Neural cell (in vitro differentiated cells): ENCODE measurements around the gene COL8A1. TPM values are rescaled to one million over a fixed set of nuclear protein-coding genes. Genes with fewer than 3 reads are reported as not detected.

ENCODE experiments used
- H2AFZ ChIP-seq: fragments of 200-600, 300-800 bp; sonication (generic), shearing (Covaris generic); 2 replicates; pipeline ENCODE4 v1.6.0; 2014; ENCODE audit warnings: low read depth, mild to moderate bottlenecking, antibody characterized with exemption, low read length, moderate library complexity
- H3F3A ChIP-seq: fragments of 200-600 bp; shearing (Covaris generic); 2 replicates; pipeline ENCODE4 v1.6.1; 2016; ENCODE audit warnings: mild to moderate bottlenecking, moderate library complexity, mixed read lengths, antibody characterized with exemption, low read length; ENCODE audit not compliant: insufficient read depth, poor library complexity, severe bottlenecking
- H3K27ac ChIP-seq: fragments of 200-600, 300-800 bp; sonication (generic), shearing (Covaris generic); 2 replicates; pipeline ENCODE4 v1.5.1; 2014; ENCODE audit warnings: mild to moderate bottlenecking, low read length, moderate library complexity
- H3K27me3 ChIP-seq: fragments of 300-800, 200-600 bp; sonication (generic), shearing (Covaris generic); 2 replicates; pipeline ENCODE4 v1.6.0; 2014; ENCODE audit warnings: mild to moderate bottlenecking, low read depth, low read length, moderate library complexity; ENCODE audit not compliant: insufficient read depth
- H3K36me3 ChIP-seq: fragments of 300-800, 200-600 bp; sonication (generic), shearing (Covaris generic); 2 replicates; pipeline ENCODE4 v1.5.1; 2014; ENCODE audit warnings: mild to moderate bottlenecking, antibody characterized with exemption, low read length, moderate library complexity; ENCODE audit not compliant: insufficient read depth
- H3K4me2 ChIP-seq: fragments of 300-800, 200-600 bp; sonication (generic), shearing (Covaris generic); 2 replicates; pipeline ENCODE4 v1.6.0; 2014; ENCODE audit warnings: mild to moderate bottlenecking, low read length
- H3K4me3 ChIP-seq: fragments of 300-800, 200-600 bp; sonication (generic), shearing (Covaris generic); 2 replicates; pipeline ENCODE4 v1.5.1; 2014; ENCODE audit warnings: mild to moderate bottlenecking, low read length, moderate library complexity
- H3K79me2 ChIP-seq: fragments of 200-600 bp; shearing (Covaris generic); replicated peaks from 2 replicates; pipeline ENCODE4 v1.6.0; 2014; ENCODE audit warnings: mild to moderate bottlenecking, low read length, moderate library complexity; ENCODE audit not compliant: insufficient read depth
- H3K9ac ChIP-seq: fragments of 300-800, 200-600 bp; sonication (generic), shearing (Covaris generic); 2 replicates; pipeline ENCODE4 v1.6.1; 2016; ENCODE audit warnings: mild to moderate bottlenecking, low read length, mixed read lengths
- H3K9me2 ChIP-seq: fragments of 200-600 bp; shearing (Covaris generic); 2 replicates; pipeline ENCODE4 v1.6.1; 2016; ENCODE audit warnings: mild to moderate bottlenecking, low read length, mixed read lengths; ENCODE audit not compliant: insufficient read depth
- H3K9me3 ChIP-seq: fragments of 200-600, 300-800 bp; sonication (generic), shearing (Covaris generic); 2 replicates; pipeline ENCODE4 v1.6.1; 2016; ENCODE audit warnings: mild to moderate bottlenecking, mixed run types, low read length, moderate library complexity, mixed read lengths
- H4K20me1 ChIP-seq: fragments of 200-600 bp; shearing (Covaris generic); 2 replicates; pipeline ENCODE4 v1.6.1; 2016; ENCODE audit warnings: mild to moderate bottlenecking, mixed run types; ENCODE audit not compliant: insufficient read depth
- EP300 ChIP-seq: fragments of 450-650 bp; conservative IDR thresholded peaks from 2 replicates; pipeline ENCODE4 v1.6.1; 2014; ENCODE audit warnings: antibody characterized with exemption, mild to moderate bottlenecking, moderate library complexity; ENCODE audit not compliant: poor library complexity, severe bottlenecking
- EZH2 ChIP-seq: fragments of 200-600, 300-800 bp; shearing (Covaris generic), sonication (generic); IDR thresholded peaks from 2 replicates; pipeline ENCODE4 v1.6.1; 2014; ENCODE audit warnings: antibody characterized with exemption, low read length, borderline replicate concordance, mild to moderate bottlenecking; ENCODE audit not compliant: insufficient read depth, poor library complexity, severe bottlenecking
- MXI1 ChIP-seq: fragments of 450-650 bp; conservative IDR thresholded peaks from 2 replicates; pipeline ENCODE4 v1.6.1; 2014; ENCODE audit warnings: antibody characterized with exemption, mild to moderate bottlenecking; ENCODE audit not compliant: poor library complexity, severe bottlenecking
- POLR2AphosphoS5 ChIP-seq: IDR thresholded peaks from 2 replicates; pipeline ENCODE4 v1.6.1; 2012
- RAD21 ChIP-seq: fragments of 450-650 bp; conservative IDR thresholded peaks from 2 replicates; pipeline ENCODE4 v1.6.1; 2014; ENCODE audit warnings: antibody characterized with exemption, mild to moderate bottlenecking, moderate library complexity
- SMC3 ChIP-seq: fragments of 450-650 bp; conservative IDR thresholded peaks from 2 replicates; pipeline ENCODE4 v1.6.1; 2014; ENCODE audit warnings: antibody characterized with exemption, mild to moderate bottlenecking, moderate library complexity; ENCODE audit not compliant: poor library complexity
- TAF1 ChIP-seq: IDR thresholded peaks from 2 replicates; pipeline ENCODE4 v1.6.1; 2012; ENCODE audit warnings: low read depth
- polyA plus RNA-seq: library from polyadenylated mRNA; depleted of rRNA; stranded (reverse); fragments of >200 nt; gene quantifications from 2 replicates; pipeline ENCODE4 v1.2.3, GENCODE V29; 2014
- TF ChIP-seq, protein P1 (sequence below): fragments of 450-650 bp; IDR thresholded peaks from 2 replicates; pipeline ENCODE4 v1.5.1; 2014; ENCODE audit warnings: antibody characterized with exemption, mild to moderate bottlenecking, moderate library complexity; ENCODE audit not compliant: poor library complexity, severe bottlenecking
- TF ChIP-seq, protein P2 (sequence below): IDR thresholded peaks from 2 replicates; pipeline ENCODE4 v1.6.1; 2012; ENCODE audit warnings: borderline replicate concordance

Gene COL8A1
- polyA plus RNA-seq, 1 donor from 2014 or later: 0.04 TPM

DNA sequence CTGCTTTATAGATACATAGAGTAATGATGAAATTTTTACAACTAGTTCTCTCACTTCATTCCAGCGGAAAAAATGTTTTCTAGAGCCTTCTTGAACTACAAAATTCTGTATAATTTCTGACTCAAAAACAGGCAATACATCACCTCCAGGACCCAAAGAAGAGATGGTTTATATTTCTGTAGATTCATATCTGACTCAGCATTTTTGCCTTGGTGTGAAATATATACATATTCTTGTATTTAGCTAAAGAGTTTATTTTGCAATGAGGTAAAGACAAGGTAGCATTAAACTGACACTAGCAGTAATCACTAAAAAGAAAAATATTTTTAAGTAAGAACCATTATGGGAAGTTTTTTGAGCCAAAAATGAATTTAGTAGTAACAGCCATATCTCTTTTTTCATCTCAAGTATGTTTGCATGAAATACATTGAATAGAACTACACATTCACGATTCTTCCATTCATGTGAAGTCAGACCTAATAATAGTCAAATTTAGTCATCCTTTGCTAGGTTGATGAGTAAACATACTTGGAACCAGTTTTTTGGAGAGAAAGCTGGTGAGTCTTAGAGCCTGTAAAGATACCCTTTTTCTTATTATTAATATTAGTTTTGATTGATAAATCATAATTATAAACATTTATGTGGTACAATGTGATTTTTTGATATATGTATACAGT is 31.6 kb downstream of the COL8A1 start:
- Histone ChIP-seq H3K4me2 (no peak overlapping the region), H3K9me2 (no peaks in the 10 kb centered on the region), H3K27ac (no peak overlapping the region), H3K79me2 (no peaks in the 10 kb centered on the region), H3K9ac (no peak overlapping the region), H4K20me1 (no peaks in the 10 kb centered on the region), H3K36me3 (no peaks in the 10 kb centered on the region), H2AFZ (no peak overlapping the region), H3K4me3 (no peak overlapping the region), H3K27me3 (no peaks in the 10 kb centered on the region), H3F3A (no peaks in the 10 kb centered on the region), H3K9me3 (no peaks in the 10 kb centered on the region)
- TF ChIP-seq, protein P1, sequence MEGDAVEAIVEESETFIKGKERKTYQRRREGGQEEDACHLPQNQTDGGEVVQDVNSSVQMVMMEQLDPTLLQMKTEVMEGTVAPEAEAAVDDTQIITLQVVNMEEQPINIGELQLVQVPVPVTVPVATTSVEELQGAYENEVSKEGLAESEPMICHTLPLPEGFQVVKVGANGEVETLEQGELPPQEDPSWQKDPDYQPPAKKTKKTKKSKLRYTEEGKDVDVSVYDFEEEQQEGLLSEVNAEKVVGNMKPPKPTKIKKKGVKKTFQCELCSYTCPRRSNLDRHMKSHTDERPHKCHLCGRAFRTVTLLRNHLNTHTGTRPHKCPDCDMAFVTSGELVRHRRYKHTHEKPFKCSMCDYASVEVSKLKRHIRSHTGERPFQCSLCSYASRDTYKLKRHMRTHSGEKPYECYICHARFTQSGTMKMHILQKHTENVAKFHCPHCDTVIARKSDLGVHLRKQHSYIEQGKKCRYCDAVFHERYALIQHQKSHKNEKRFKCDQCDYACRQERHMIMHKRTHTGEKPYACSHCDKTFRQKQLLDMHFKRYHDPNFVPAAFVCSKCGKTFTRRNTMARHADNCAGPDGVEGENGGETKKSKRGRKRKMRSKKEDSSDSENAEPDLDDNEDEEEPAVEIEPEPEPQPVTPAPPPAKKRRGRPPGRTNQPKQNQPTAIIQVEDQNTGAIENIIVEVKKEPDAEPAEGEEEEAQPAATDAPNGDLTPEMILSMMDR: no peak
- TF ChIP-seq POLR2AphosphoS5: no peak
- TF ChIP-seq, protein P2, sequence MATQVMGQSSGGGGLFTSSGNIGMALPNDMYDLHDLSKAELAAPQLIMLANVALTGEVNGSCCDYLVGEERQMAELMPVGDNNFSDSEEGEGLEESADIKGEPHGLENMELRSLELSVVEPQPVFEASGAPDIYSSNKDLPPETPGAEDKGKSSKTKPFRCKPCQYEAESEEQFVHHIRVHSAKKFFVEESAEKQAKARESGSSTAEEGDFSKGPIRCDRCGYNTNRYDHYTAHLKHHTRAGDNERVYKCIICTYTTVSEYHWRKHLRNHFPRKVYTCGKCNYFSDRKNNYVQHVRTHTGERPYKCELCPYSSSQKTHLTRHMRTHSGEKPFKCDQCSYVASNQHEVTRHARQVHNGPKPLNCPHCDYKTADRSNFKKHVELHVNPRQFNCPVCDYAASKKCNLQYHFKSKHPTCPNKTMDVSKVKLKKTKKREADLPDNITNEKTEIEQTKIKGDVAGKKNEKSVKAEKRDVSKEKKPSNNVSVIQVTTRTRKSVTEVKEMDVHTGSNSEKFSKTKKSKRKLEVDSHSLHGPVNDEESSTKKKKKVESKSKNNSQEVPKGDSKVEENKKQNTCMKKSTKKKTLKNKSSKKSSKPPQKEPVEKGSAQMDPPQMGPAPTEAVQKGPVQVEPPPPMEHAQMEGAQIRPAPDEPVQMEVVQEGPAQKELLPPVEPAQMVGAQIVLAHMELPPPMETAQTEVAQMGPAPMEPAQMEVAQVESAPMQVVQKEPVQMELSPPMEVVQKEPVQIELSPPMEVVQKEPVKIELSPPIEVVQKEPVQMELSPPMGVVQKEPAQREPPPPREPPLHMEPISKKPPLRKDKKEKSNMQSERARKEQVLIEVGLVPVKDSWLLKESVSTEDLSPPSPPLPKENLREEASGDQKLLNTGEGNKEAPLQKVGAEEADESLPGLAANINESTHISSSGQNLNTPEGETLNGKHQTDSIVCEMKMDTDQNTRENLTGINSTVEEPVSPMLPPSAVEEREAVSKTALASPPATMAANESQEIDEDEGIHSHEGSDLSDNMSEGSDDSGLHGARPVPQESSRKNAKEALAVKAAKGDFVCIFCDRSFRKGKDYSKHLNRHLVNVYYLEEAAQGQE: no peak

GRCh38 chr3:99670556-99670950 is 32.2 kb downstream of the COL8A1 start:
- Histone ChIP-seq H2AFZ (no peak overlapping the region), H3K4me2 (no peak overlapping the region), H3K27ac (no peak overlapping the region), H3K27me3 (no peaks in the 10 kb centered on the region), H3K9me3 (no peaks in the 10 kb centered on the region), H4K20me1 (no peaks in the 10 kb centered on the region), H3K9ac (no peak overlapping the region), H3F3A (no peaks in the 10 kb centered on the region), H3K79me2 (no peaks in the 10 kb centered on the region), H3K36me3 (no peaks in the 10 kb centered on the region), H3K4me3 (no peak overlapping the region), H3K9me2 (no peaks in the 10 kb centered on the region)
- no peak for TF ChIP-seq EZH2
- TF ChIP-seq POLR2AphosphoS5: no peak
- no peak for TF ChIP-seq SMC3
- TF ChIP-seq MXI1: no peak
- TF ChIP-seq, protein P2: no peak
- no peak for TF ChIP-seq EP300
- no peak for TF ChIP-seq TAF1
- TF ChIP-seq, protein P1: no peak
- TF ChIP-seq RAD21: no peak
